HepG2 (cell line): ENCODE measurements around the gene TMEM151A. TPM values are rescaled to one million over a fixed set of nuclear protein-coding genes. Genes with fewer than 3 reads are reported as not detected.

Source experiments
- CEBPG ChIP-seq: IDR thresholded peaks from 2 replicates; pipeline ENCODE4 v1.6.1; 2016
- HMG20A ChIP-seq: IDR thresholded peaks from 2 replicates; pipeline ENCODE4 v1.6.1; 2016; ENCODE audit warnings: borderline replicate concordance
- HOXA5 ChIP-seq: sonication (generic); formaldehyde crosslinking; IDR thresholded peaks from 2 replicates; pipeline ENCODE4 v1.4.0; 2020; ENCODE audit warnings: missing genetic modification reagents
- MAZ ChIP-seq, 2 experiments: sonication (generic) in 1 of 2; formaldehyde crosslinking in 1 of 2; IDR thresholded peaks; 2 replicates each; pipeline versions ENCODE4 v1.5.0 to v1.6.1; 2012 to 2020; ENCODE audit warnings: low read depth in 2 of 2, mild to moderate bottlenecking in 2 of 2, borderline replicate concordance in 1 of 2, improper control_type of control experiment in 1 of 2, low read length in 1 of 2, missing genetic modification reagents in 1 of 2, moderate library complexity in 1 of 2
- RELA ChIP-seq: sonication (generic); formaldehyde crosslinking; IDR thresholded peaks from 2 replicates; pipeline ENCODE4 v1.4.0; 2020; ENCODE audit warnings: missing genetic modification reagents
- RXRA ChIP-seq: sonication (generic); formaldehyde crosslinking; IDR thresholded peaks from 2 replicates; pipeline ENCODE4 v1.5.1; 2020; ENCODE audit warnings: missing genetic modification reagents
- RXRB ChIP-seq: IDR thresholded peaks from 2 replicates; pipeline ENCODE4 v1.6.1; 2016; ENCODE audit warnings: borderline replicate concordance, missing genetic modification reagents, missing compliant biosample characterization
- SCMH1 ChIP-seq: sonication (generic); formaldehyde crosslinking; IDR thresholded peaks from 2 replicates; pipeline ENCODE4 v1.9.0; 2021; ENCODE audit warnings: missing genetic modification reagents, mild to moderate bottlenecking, borderline replicate concordance
- SIN3B ChIP-seq: fragments of 150-350 bp; IDR thresholded peaks from 2 replicates; pipeline ENCODE4 v1.6.1; 2014; ENCODE audit warnings: low read length
- SMARCE1 ChIP-seq: fragments of 450-650 bp; IDR thresholded peaks from 2 replicates; pipeline ENCODE4 v1.6.1; 2017; ENCODE audit warnings: borderline replicate concordance
- TARDBP ChIP-seq: sonication (generic); formaldehyde crosslinking; IDR thresholded peaks from 2 replicates; pipeline ENCODE4 v1.8.0; 2022; ENCODE audit warnings: mild to moderate bottlenecking, missing genetic modification reagents
- TCF7 ChIP-seq: sonication (generic); IDR thresholded peaks from 2 replicates; pipeline ENCODE4 v1.6.1; 2016; ENCODE audit warnings: antibody characterized with exemption, low read depth
- TEAD2 ChIP-seq: sonication (generic); formaldehyde crosslinking; IDR thresholded peaks from 2 replicates; pipeline ENCODE4 v1.9.0; 2021; ENCODE audit warnings: missing genetic modification reagents
- ZBTB7B ChIP-seq: sonication (generic); formaldehyde crosslinking; IDR thresholded peaks from 2 replicates; pipeline ENCODE4 v1.4.0; 2020; ENCODE audit warnings: missing genetic modification reagents
- ZFP36L2 ChIP-seq: sonication (generic); formaldehyde crosslinking; IDR thresholded peaks from 2 replicates; pipeline ENCODE4 v1.4.0; 2020; ENCODE audit warnings: missing genetic modification reagents
- ZFY ChIP-seq: sonication (generic); formaldehyde crosslinking; IDR thresholded peaks from 2 replicates; pipeline ENCODE4 v1.4.0; 2020; ENCODE audit warnings: missing genetic modification reagents
- ZNF558 ChIP-seq: sonication (generic); formaldehyde crosslinking; IDR thresholded peaks from 2 replicates; pipeline ENCODE4 v1.9.0; 2022; ENCODE audit warnings: mild to moderate bottlenecking, missing genetic modification reagents, borderline replicate concordance
- ZNF607 ChIP-seq: sonication (generic); formaldehyde crosslinking; IDR thresholded peaks from 2 replicates; pipeline ENCODE4 v1.5.1; 2020; ENCODE audit warnings: missing genetic modification reagents, mild to moderate bottlenecking, borderline replicate concordance
- ZNF614 ChIP-seq: IDR thresholded peaks from 2 replicates; pipeline ENCODE4 v1.6.1; 2018; ENCODE audit warnings: missing biosample characterization, missing genetic modification reagents, inconsistent platforms, borderline replicate concordance
- ZNF672 ChIP-seq: sonication (generic); formaldehyde crosslinking; IDR thresholded peaks from 2 replicates; pipeline ENCODE4 v1.8.1; 2022; ENCODE audit warnings: missing genetic modification reagents
- ZNF724P ChIP-seq: sonication (generic); formaldehyde crosslinking; IDR thresholded peaks from 2 replicates; pipeline ENCODE4 v1.8.0; 2022; ENCODE audit warnings: missing genetic modification reagents, borderline replicate concordance
- ZNF788 ChIP-seq: sonication (generic); formaldehyde crosslinking; IDR thresholded peaks from 2 replicates; pipeline ENCODE4 v1.5.0; 2020; ENCODE audit warnings: mild to moderate bottlenecking, missing genetic modification reagents, borderline replicate concordance
- polyA plus RNA-seq, 8 experiments: library from polyadenylated mRNA; depleted of rRNA in 3 of 8; stranded (reverse) in 7 of 8; unstranded in 1 of 8; fragments of >200 nt; fragmentation: Illumina TruSeq in 4 of 8; extraction: Trizol in 4 of 8; gene quantifications; 2 replicates each; pipeline versions ENCODE4 v1.2.1 to v1.2.3, GENCODE V29; 2011 to 2016; ENCODE audit warnings: low read depth in 4 of 8, missing spikeins in 1 of 8, mixed read lengths in 1 of 8; ENCODE audit not compliant: insufficient read depth in 1 of 8
- total RNA-seq, 5 experiments: library from RNA; depleted of rRNA; stranded (reverse); fragments of >200 nt; fragmentation: Illumina TruSeq; extraction: Trizol; gene quantifications; 2 replicates each; pipeline ENCODE4 v1.2.3, GENCODE V29; 2016; ENCODE audit warnings: low read depth in 1 of 5
- TF ChIP-seq, protein P1 (sequence below), 2 experiments: sonication (generic) in 1 of 2; formaldehyde crosslinking in 1 of 2; IDR thresholded peaks; 2 replicates each; pipeline versions ENCODE4 v1.6.1 to v1.9.0; 2014 to 2022; ENCODE audit warnings: antibody characterized with exemption in 1 of 2, borderline replicate concordance in 1 of 2, inconsistent platforms in 1 of 2, low read depth in 1 of 2, missing genetic modification reagents in 1 of 2
- TF ChIP-seq, protein P2 (sequence below): sonication (generic); formaldehyde crosslinking; IDR thresholded peaks from 2 replicates; pipeline ENCODE4 v1.5.1; 2020; ENCODE audit warnings: missing genetic modification reagents, mild to moderate bottlenecking, borderline replicate concordance

Gene TMEM151A
- total and polyA plus RNA-seq, 2 of the 13 experiments (the other 11 are each of a cell fraction or from before 2014, with no cell fraction given) = 0.18 to 0.33 TPM

DNA sequence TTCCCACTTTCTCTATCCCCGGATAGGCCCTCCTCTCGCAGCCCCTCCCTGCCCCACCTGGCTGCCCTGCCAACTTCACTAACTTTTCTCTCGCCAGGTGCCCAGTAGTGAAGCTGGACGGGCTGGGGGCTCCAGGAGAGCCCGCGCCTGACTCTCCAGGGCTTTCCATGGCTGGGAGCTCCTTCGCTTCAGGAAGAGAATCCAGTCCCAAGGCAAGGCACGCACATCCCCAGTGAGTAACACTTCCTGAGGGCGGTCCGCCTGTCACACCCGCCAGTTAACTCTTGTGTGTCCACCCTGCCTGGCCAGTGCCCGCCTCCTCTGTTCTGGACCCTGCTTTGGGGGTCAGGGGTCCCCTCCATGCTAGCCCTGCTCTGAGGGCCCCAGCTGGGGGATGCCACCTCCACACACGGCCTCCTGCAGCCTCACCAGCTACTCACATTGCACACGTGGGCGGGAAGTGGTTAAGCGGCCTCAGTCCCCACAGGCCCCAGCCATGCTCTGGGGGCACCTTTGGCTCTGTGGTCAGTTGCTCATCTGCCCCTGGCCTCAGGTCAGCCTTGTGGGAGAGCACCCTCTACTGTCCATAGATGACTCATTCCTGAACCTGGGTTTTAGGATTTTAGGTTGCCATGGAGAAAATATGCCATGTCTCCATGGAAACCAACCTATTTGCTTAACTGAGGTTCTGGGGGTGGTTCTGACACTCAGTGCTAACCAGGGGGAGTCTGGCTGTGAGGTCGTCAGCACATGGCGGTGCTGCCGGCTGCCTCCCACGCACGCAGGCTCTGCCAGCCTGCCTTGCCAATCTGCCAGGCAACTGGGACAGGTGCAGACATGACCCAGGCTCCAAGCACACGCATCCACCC is 44.8 kb downstream of the TMEM151A start, which contains the start of gene RIN1 (continued):
- TF ChIP-seq, protein P1, sequence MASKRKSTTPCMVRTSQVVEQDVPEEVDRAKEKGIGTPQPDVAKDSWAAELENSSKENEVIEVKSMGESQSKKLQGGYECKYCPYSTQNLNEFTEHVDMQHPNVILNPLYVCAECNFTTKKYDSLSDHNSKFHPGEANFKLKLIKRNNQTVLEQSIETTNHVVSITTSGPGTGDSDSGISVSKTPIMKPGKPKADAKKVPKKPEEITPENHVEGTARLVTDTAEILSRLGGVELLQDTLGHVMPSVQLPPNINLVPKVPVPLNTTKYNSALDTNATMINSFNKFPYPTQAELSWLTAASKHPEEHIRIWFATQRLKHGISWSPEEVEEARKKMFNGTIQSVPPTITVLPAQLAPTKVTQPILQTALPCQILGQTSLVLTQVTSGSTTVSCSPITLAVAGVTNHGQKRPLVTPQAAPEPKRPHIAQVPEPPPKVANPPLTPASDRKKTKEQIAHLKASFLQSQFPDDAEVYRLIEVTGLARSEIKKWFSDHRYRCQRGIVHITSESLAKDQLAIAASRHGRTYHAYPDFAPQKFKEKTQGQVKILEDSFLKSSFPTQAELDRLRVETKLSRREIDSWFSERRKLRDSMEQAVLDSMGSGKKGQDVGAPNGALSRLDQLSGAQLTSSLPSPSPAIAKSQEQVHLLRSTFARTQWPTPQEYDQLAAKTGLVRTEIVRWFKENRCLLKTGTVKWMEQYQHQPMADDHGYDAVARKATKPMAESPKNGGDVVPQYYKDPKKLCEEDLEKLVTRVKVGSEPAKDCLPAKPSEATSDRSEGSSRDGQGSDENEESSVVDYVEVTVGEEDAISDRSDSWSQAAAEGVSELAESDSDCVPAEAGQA (IDR thresholded peaks at IDR 0.05; ENCODE audit: low read depth) = peak; percentile 55; the same call in 1 of the 2 replicates
- TF ChIP-seq, protein P1 (CRISPR knock-in tag; IDR thresholded peaks at IDR 0.05; ENCODE audit: borderline replicate concordance) = no peak
- TF ChIP-seq HMG20A (CRISPR knock-in tag) (peak; percentile 37; the same call in 1 of the 2 replicates), MAZ (IDR thresholded peaks at IDR 0.05; ENCODE audit: borderline replicate concordance, low read depth, low read length) (peak; percentile 90), MAZ (CRISPR knock-in tag; IDR thresholded peaks at IDR 0.05; ENCODE audit: low read depth) (peak; percentile 93), TCF7 (no peak), ZNF672 (CRISPR knock-in tag) (no peak), ZNF607 (CRISPR knock-in tag) (peak; percentile 65; the same call in 1 of the 2 replicates), ZNF558 (CRISPR knock-in tag) (0 out of 2 replicates have a peak, but pooled peaks have one; percentile 61), SMARCE1 (no peak), RXRA (peak; percentile 85), ZFP36L2 (CRISPR knock-in tag) (no peak), ZNF724P (CRISPR knock-in tag) (no peak), RXRB (CRISPR knock-in tag) (peak; percentile 68; the same call in 1 of the 2 replicates), ZNF614 (CRISPR knock-in tag) (peak; percentile 93), ZNF788 (CRISPR knock-in tag) (peak; percentile 86; the same call in 1 of the 2 replicates), CEBPG (peak; percentile 41; the same call in 1 of the 2 replicates), SCMH1 (no peak), SIN3B (peak; percentile 42; the same call in 1 of the 2 replicates), HOXA5 (CRISPR knock-in tag) (peak; percentile 69; the same call in 1 of the 2 replicates), TARDBP (CRISPR knock-in tag) (peak; percentile 91), ZBTB7B (peak; percentile 89), TEAD2 (CRISPR knock-in tag) (no peak), ZFY (CRISPR knock-in tag) (peak; percentile 61), RELA (CRISPR knock-in tag) (peak; percentile 48; the same call in 1 of the 2 replicates)
- TF ChIP-seq, protein P2, sequence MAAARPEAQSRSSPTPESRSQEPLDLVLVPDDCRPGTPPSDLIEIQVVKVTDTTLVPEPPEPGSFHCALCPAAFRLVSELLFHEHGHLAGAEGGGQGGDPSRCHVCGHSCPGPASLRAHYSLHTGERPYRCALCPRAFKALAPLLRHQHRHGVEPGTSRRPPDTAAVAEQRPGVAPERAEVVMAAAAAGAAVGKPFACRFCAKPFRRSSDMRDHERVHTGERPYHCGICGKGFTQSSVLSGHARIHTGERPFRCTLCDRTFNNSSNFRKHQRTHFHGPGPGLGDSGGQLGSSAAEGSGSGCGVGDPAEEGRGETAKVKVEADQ (CRISPR knock-in tag) = peak; percentile 66; the same call in 1 of the 2 replicates
